HG03521 (cell line): Measurements from ENCODE around the gene ZNF160.

Experiments
- ATAC-seq: cut with Tn5 transposase; IDR thresholded peaks from one replicate; pipeline ENCODE4 v1.9.1; 2021; ENCODE audit warnings: mild to moderate bottlenecking, moderate library complexity; ENCODE audit not compliant: unreplicated experiment

ZNF160 gene

DNA sequence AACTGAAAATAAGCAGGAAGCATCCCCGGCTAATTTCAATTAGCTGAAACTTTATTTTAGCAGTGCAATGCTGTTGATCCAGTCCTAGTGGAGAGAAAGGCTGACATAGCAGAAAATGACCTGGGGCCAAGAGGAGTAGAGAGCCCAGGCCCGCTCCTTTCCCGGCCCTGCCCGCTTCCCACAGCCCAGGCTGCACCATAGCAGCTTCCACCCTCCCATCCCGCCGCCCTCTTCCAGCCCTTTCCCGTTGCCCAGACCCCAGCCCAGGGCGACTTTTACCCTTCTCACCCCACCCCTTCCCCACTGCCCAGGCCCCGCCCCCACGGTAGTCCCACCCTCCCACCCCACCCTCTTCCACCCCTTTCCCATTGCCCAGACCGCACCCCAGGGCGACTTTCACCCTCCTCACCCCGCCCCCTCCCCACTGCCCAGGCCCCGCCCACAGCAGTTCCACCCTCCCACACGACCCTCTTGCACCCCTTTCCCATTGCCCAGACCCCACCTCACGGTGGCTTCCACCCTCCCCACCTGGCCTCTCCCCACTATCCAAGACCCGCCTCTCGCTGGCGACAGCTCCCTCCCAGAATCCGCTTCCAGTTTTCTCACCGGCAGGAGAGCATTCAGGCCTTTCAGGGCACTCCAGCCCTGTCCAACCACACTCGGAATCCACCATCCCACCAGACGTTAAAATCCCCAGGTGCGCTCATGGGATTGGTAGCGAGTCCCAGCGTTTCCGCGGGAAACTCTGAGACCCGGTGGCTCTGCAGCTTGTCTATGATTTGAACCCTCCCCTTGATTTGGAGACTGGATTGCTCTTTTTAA, 8.3 kb downstream of the ZNF160 start:
- no peak for ATAC-seq

- no peak for ATAC-seq
Measured at GRCh38 chr19:53092723-53093122, 10.5 kb downstream of the ZNF160 start.

DNA sequence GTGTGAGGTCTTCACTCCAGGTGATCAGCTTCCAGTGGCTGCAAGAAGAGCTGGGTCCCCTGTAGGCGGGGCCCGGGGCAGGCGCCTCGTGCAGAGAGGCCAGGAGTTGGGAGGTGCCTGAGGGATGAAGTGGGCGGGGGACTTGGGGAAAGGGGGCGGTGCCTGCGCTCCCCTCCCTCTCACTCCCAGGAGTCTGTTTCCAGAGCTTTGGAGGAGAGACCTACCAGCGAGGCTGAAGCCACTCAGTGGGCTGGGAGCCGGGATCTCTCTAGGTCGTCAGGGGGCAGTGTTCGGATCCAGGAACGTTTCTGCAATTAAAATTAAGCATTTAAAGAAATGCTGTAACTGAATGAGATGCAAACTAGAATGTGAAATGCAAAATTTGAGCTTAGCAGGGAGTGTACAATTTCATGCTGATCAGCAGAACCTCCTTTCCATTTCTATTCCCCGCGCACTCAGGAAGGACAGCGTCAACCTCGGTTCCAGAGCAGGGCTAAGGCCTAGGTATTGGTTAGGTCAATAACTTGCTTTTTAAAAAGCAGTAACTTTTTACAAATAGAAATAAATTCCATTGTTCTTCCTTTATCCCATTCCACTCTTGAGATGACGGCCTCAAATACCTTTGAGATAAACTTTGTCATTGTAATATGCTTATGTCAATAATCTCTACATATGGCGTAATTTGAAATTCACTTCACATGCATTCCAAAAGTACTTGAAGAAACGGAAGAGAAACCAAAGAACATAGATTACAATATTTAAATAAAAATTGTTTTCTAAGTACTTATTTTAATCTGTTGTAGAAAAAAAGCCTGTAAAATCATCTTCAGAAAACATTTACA, 11.6 kb downstream of the ZNF160 start:
- no peak for ATAC-seq

DNA sequence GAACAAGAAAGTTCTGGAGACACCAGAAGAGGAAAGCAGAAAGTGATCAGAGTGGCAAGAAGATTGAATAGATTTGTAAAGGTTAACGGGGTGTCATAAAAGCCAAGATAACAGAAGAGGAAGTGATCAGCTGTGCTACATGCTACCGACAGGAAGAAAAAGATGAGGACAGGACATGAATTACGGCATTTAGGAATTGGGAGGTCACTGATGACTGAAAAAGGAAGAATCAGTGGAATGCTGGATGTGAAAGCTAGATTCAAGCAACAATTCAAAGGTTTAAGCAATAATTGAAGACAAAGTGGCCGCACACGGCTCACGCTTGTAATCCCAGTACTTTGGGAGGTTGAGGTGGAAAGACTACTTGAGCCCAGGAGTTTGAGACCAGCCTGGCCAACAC, 15.1 kb downstream of the ZNF160 start:
- no peak for ATAC-seq

DNA sequence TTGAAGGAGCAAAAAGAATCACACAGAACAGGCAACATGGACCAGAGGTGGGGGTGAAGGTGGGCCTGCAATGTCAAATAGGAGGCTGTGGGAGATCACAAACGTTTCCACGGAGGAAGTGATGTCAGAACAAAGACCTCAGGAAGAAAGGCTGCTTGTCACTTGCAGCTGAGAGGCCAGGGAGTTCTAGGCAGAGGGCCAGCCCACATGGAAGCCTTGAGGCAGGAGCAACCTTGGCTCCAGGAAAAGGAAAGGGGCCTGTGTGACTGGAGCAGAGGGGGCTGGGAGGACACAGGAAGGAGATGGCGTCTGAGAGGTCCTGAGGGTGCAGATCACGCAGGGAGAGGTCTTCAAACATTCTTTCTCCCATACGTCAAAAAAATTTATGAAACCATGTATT, 16.3 kb downstream of the ZNF160 start:
- no peak for ATAC-seq

DNA sequence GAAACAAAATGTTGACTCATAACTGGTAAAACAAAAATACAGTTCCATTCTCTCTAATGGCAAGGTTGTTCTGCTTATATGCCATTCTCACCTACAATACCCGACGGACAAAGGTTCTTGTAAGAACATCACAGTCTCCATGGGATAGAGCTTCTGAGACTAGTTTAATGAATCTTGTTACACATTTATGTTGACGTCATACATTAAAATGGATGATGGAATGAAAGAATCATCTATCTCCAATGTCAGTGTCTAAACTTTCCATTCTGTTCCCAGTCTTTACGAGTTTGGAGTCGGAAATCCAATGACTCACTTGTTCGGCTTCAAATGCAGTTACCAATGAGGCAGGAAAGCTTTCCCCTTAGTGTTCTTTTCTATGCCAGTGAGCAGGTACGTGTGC, 17.7 kb downstream of the ZNF160 start:
- ATAC-seq = no peak

DNA sequence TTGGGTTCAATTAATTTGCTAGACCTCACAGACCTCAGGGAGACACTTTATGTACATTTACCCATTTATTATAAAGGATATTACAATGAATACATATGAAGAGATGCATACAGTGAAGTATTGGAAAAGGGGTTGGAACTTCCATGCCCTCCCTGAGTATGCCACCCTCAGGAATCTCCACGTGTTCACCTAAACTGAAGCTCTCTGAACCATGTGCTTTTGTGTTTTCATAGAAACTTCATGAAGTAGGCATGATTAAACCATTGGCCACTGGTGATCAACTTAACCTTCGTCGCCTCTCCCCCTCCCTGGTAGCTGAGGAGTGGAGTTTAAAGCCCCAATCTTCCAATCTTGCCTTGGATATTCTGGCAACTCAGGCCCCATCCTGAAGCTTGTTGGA, 20.3 kb downstream of the ZNF160 start:
- ATAC-seq = no peak

GRCh38 chr19:53079313-53079924, 23.8 kb downstream of the ZNF160 start:
- no peak for ATAC-seq

- ATAC-seq = no peak
Measured at GRCh38 chr19:53078668-53079067, 24.6 kb downstream of the ZNF160 start.

DNA sequence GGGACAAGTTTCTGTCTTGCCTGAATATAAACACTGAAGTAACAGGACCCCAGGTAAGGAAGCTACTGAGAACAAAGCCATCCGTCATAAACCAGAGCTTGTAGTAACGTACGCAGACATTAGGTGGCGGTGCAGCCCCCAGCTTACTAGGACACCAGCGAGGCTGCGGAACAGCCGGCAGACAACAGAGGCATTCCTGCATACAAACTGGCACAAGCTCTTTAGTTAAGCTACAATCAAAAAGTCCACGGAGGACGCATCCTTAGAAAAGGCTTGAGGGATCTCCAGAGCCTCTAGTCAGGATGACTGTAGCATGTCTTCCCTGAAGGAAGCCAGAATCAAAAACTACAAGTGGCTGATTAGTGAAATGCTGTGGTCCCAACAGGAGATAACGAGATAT, 26.2 kb downstream of the ZNF160 start:
- no peak for ATAC-seq

- ATAC-seq = no peak
Measured at GRCh38 chr19:53068834-53069233, 34.4 kb downstream of the ZNF160 start.

GRCh38 chr19:53068199-53068598, 35.0 kb downstream of the ZNF160 start:
- ATAC-seq = no peak

- ATAC-seq = no peak
Measured at GRCh38 chr19:53057904-53058580, 45.2 kb downstream of the ZNF160 start.

- no peak for ATAC-seq
Measured at GRCh38 chr19:53055117-53055516, 48.1 kb downstream of the ZNF160 start.

DNA sequence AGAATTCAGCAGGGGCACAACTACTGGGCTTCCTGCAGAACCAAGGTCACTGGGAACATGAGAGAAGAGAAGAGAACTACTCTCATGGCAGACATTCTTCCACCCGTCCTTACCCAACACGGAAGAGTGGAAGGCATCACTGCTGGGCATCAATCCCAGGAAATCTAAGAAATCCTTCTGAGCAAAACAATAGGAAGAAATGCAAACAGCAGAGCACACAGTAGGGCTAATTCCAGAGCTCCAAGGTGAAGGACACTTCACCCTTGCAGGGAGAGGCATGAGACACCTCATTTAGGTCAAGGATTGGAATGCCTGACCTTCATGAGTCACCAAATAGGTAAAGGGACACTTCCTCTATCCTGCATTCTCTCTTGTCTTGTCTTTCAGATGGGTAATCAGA, 55.8 kb downstream of the ZNF160 start:
- ATAC-seq = no peak

DNA sequence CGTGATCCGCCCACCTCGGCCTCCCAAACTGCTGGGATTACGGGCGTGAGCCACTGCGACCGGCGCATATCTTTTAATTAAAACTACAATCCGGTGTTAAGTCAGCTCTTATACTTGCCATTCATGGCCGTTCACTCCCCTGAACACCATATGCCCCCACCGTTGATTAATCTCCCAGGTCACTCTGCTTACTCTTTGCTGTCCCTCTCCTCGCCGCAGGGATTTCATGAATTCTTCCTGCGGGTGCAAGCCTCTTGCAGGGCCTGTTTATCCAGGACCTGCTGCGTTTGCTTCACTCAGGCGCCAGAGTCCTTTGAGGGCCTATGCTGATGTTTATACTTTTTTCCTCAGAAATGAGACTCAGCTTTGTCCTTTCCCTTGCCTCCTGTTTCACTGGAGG, 57.7 kb downstream of the ZNF160 start:
- no peak for ATAC-seq

GRCh38 chr19:53041366-53041765, 61.9 kb downstream of the ZNF160 start:
- ATAC-seq = no peak

DNA sequence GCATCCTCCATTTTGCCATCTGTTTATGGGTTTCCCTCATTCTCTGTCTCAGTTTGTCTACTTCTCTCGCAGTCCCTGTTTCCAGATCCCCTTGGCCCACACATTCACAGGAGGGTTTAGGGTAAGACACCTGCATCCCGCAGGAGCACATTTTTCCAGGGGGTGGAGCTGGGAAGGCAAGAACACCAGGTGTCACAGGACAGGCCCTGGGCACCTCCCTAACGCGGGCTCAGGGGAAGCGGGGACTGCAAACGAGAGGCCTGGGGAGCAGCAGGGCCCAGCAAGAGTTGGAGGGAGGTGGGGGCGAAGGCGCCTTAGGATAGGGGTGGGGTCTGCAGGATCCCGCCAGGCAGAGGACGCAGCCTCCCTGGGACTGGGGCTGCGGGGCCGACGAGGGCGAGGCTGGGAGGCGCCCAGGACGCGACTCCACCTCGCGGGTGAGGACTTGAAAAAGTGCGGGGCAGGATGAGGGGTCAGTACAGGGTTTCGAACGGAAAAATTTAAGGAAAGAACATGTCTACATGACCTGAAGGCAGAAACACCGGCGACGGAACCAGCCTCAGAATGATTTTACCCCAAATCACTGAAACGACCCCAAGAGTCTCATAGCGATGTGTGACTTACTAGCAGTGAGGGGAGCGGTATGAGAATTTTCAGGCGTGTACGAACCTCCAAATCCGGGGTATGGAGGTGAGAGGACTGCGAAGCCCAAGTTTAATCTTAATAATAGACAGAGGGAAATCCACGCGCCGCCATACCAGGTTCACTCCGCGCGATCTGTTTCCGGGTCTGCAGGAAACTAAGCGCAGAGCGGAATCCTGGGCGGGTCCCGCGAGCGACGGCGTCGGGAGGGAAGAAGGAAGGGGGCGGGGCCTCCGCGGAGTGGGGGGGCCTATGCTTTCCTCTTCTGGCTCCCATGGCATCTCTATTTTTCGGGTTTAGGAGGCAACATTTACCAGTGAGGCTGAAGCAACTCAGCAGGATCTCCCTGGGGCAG, 65.8 kb downstream of the ZNF160 start:
- no peak for ATAC-seq

DNA sequence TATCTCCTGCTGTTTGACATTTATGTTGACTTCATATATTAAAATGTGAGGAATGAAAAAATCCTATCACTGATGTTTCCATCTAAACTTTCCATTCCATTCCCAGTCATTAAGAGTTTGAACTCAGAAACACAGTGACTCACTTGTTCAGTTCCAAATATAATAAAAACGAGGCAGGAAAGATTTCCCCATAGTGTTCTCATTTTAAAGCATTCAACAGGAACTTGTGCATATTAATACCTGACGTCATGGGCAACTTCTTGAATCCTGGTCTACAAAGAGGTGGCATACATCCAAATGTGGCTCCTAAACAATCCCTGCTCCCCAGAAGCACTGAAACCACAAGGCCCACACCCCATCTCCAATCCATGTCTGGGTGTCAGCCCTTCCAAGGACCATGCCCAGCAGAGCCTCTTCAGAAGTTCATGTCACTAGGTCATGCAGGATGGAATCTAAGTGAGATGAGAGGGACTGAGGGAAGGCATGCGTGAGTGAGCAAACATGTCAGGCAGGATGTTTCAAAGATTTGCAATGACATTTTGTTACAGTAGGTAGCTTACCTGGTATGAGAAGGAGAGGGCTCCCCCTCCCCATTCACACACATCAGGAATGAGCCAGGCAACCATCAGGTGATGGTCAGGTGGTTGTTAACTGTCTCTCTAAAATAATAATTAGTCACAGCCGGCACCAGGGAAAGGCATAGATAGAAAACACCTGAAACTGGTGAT, 68.1 kb downstream of the ZNF160 start:
- no peak for ATAC-seq
